ENCODE results near the gene FOXO1.

FOXO1 gene

GRCh38 chr13:40622246-40622645 is 44.2 kb downstream of the FOXO1 start:
- no peaks in the 10 kb centered on the region for H3K27me3 Mint-ChIP-seq
- peaks cover 73% of the 10 kb centered on the region for H3K4me1 Mint-ChIP-seq
- DNase-seq (ENCODE audit: low spot score in 2 of 2) (no peak), ATAC-seq (replicated peaks; ENCODE audit: extremely low read depth, poor library complexity, severe bottlenecking) (no peak)
- peaks cover 12% of the 10 kb centered on the region for H3K36me3 Mint-ChIP-seq (ENCODE audit: insufficient read depth)
- H3K4me3 Mint-ChIP-seq = no peak overlapping the region
- no peaks in the 10 kb centered on the region for H3K9me3 Mint-ChIP-seq
- H3K27ac Mint-ChIP-seq (ENCODE audit: low read depth) = peak overlapping the region; percentile 68

GRCh38 chr13:40619479-40619814 is 47.0 kb downstream of the FOXO1 start:
- H3K36me3 Mint-ChIP-seq (ENCODE audit: insufficient read depth) = peaks cover 9% of the 10 kb centered on the region
- peaks cover 79% of the 10 kb centered on the region for H3K4me1 Mint-ChIP-seq
- no peak overlapping the region for H3K4me3 Mint-ChIP-seq
- no peaks in the 10 kb centered on the region for H3K27me3 Mint-ChIP-seq
- peak overlapping the region; percentile 39 for H3K27ac Mint-ChIP-seq (ENCODE audit: low read depth)
- DNase-seq (ENCODE audit: low spot score in 2 of 2) = no peak
- no peak for ATAC-seq (replicated peaks; ENCODE audit: extremely low read depth, poor library complexity, severe bottlenecking)
- H3K9me3 Mint-ChIP-seq = no peaks in the 10 kb centered on the region

GRCh38 chr13:40618581-40619478 is 47.6 kb downstream of the FOXO1 start:
- no peaks in the 10 kb centered on the region for H3K27me3 Mint-ChIP-seq
- H3K9me3 Mint-ChIP-seq = no peaks in the 10 kb centered on the region
- H3K36me3 Mint-ChIP-seq (ENCODE audit: insufficient read depth) = peaks cover 8% of the 10 kb centered on the region
- no peak for ATAC-seq (replicated peaks; ENCODE audit: extremely low read depth, poor library complexity, severe bottlenecking)
- no peak for DNase-seq (ENCODE audit: low spot score in 2 of 2)
- peaks cover 81% of the 10 kb centered on the region for H3K4me1 Mint-ChIP-seq
- H3K4me3 Mint-ChIP-seq = no peak overlapping the region
- peak overlapping the region; percentile 39 for H3K27ac Mint-ChIP-seq (ENCODE audit: low read depth)

GRCh38 chr13:40617801-40618356 is 48.6 kb downstream of the FOXO1 start:
- Mint-ChIP-seq H3K27ac (ENCODE audit: low read depth) (peak overlapping the region; percentile 39), H3K36me3 (ENCODE audit: insufficient read depth) (peaks cover 16% of the 10 kb centered on the region), H3K4me1 (peaks cover 84% of the 10 kb centered on the region)

GRCh38 chr13:40615619-40616018 is 50.8 kb downstream of the FOXO1 start:
- no peak overlapping the region for H3K4me3 Mint-ChIP-seq
- H3K27ac Mint-ChIP-seq (ENCODE audit: low read depth) = peak overlapping the region; percentile 47

More at GRCh38 chr13:40617801-40618356, 48.6 kb downstream of the FOXO1 start:
- no peak overlapping the region for H3K4me3 Mint-ChIP-seq
- H3K27me3 Mint-ChIP-seq = no peaks in the 10 kb centered on the region
- H3K9me3 Mint-ChIP-seq = no peaks in the 10 kb centered on the region
- no peak for DNase-seq (ENCODE audit: low spot score in 2 of 2)
- no peak for ATAC-seq (replicated peaks; ENCODE audit: extremely low read depth, poor library complexity, severe bottlenecking)

GRCh38 chr13:40613914-40614313 is 52.5 kb downstream of the FOXO1 start:
- no peaks in the 10 kb centered on the region for H3K27me3 Mint-ChIP-seq
- ATAC-seq (replicated peaks; ENCODE audit: extremely low read depth, poor library complexity, severe bottlenecking) = no peak
- peaks cover 14% of the 10 kb centered on the region for H3K36me3 Mint-ChIP-seq (ENCODE audit: insufficient read depth)
- H3K4me1 Mint-ChIP-seq = peaks cover 73% of the 10 kb centered on the region
- DNase-seq (ENCODE audit: low spot score in 2 of 2) = no peak
- peak overlapping the region; percentile 75 for H3K4me3 Mint-ChIP-seq
- no peaks in the 10 kb centered on the region for H3K9me3 Mint-ChIP-seq
- H3K27ac Mint-ChIP-seq (ENCODE audit: low read depth) = peak overlapping the region; percentile 47

More at GRCh38 chr13:40615619-40616018, 50.8 kb downstream of the FOXO1 start:
- H3K9me3 Mint-ChIP-seq = no peaks in the 10 kb centered on the region
- ATAC-seq (replicated peaks; ENCODE audit: extremely low read depth, poor library complexity, severe bottlenecking) (no peak), DNase-seq (ENCODE audit: low spot score in 2 of 2) (no peak)
- peaks cover 13% of the 10 kb centered on the region for H3K36me3 Mint-ChIP-seq (ENCODE audit: insufficient read depth)
- H3K4me1 Mint-ChIP-seq = peaks cover 89% of the 10 kb centered on the region
- H3K27me3 Mint-ChIP-seq = no peaks in the 10 kb centered on the region

- Mint-ChIP-seq H3K36me3 (ENCODE audit: insufficient read depth) (peaks cover 14% of the 10 kb centered on the region), H3K27ac (ENCODE audit: low read depth) (peak overlapping the region; percentile 47), H3K27me3 (no peaks in the 10 kb centered on the region), H3K4me1 (peaks cover 71% of the 10 kb centered on the region), H3K9me3 (no peaks in the 10 kb centered on the region), H3K4me3 (peak overlapping the region; percentile 75)
- DNase-seq (ENCODE audit: low spot score in 2 of 2) = peak; percentile 33 to 73
- ATAC-seq (replicated peaks; ENCODE audit: extremely low read depth, poor library complexity, severe bottlenecking) = peak; percentile 89
These were observed 53.1 kb downstream of the FOXO1 start for GRCh38 chr13:40613192-40613818.

GRCh38 chr13:40612041-40612440 is 54.4 kb downstream of the FOXO1 start:
- Mint-ChIP-seq H3K4me1 (peaks cover 74% of the 10 kb centered on the region), H3K27me3 (no peaks in the 10 kb centered on the region), H3K4me3 (no peak overlapping the region), H3K27ac (ENCODE audit: low read depth) (peak overlapping the region; percentile 47), H3K36me3 (ENCODE audit: insufficient read depth) (peaks cover 15% of the 10 kb centered on the region), H3K9me3 (no peaks in the 10 kb centered on the region)
- DNase-seq (ENCODE audit: low spot score in 2 of 2) (no peak), ATAC-seq (replicated peaks; ENCODE audit: extremely low read depth, poor library complexity, severe bottlenecking) (no peak)

GRCh38 chr13:40611635-40612034 is 54.8 kb downstream of the FOXO1 start:
- peaks cover 16% of the 10 kb centered on the region for H3K36me3 Mint-ChIP-seq (ENCODE audit: insufficient read depth)
- H3K27me3 Mint-ChIP-seq = no peaks in the 10 kb centered on the region
- no peak overlapping the region for H3K4me3 Mint-ChIP-seq

GRCh38 chr13:40611004-40611403 is 55.4 kb downstream of the FOXO1 start:
- no peaks in the 10 kb centered on the region for H3K9me3 Mint-ChIP-seq
- no peak overlapping the region for H3K27ac Mint-ChIP-seq (ENCODE audit: low read depth)
- H3K36me3 Mint-ChIP-seq (ENCODE audit: insufficient read depth) = peaks cover 14% of the 10 kb centered on the region
- ATAC-seq (replicated peaks; ENCODE audit: extremely low read depth, poor library complexity, severe bottlenecking) = no peak
- no peak overlapping the region for H3K4me3 Mint-ChIP-seq
- H3K4me1 Mint-ChIP-seq = peaks cover 77% of the 10 kb centered on the region
- no peaks in the 10 kb centered on the region for H3K27me3 Mint-ChIP-seq
- DNase-seq (ENCODE audit: low spot score in 2 of 2) = no peak

More at GRCh38 chr13:40611635-40612034, 54.8 kb downstream of the FOXO1 start:
- peaks cover 77% of the 10 kb centered on the region for H3K4me1 Mint-ChIP-seq
- no peak for ATAC-seq (replicated peaks; ENCODE audit: extremely low read depth, poor library complexity, severe bottlenecking)
- DNase-seq (ENCODE audit: low spot score in 2 of 2) = no peak
- H3K27ac Mint-ChIP-seq (ENCODE audit: low read depth) = peak overlapping the region; percentile 47
- no peaks in the 10 kb centered on the region for H3K9me3 Mint-ChIP-seq

- no peaks in the 10 kb centered on the region for H3K9me3 Mint-ChIP-seq
- ATAC-seq (replicated peaks; ENCODE audit: extremely low read depth, poor library complexity, severe bottlenecking) (no peak), DNase-seq (ENCODE audit: low spot score in 2 of 2) (no peak)
- H3K4me1 Mint-ChIP-seq = peaks cover 75% of the 10 kb centered on the region
- no peak overlapping the region for H3K27ac Mint-ChIP-seq (ENCODE audit: low read depth)
- H3K27me3 Mint-ChIP-seq = no peaks in the 10 kb centered on the region
- peaks cover 16% of the 10 kb centered on the region for H3K36me3 Mint-ChIP-seq (ENCODE audit: insufficient read depth)
- H3K4me3 Mint-ChIP-seq = no peak overlapping the region
These were observed 56.3 kb downstream of the FOXO1 start for GRCh38 chr13:40609972-40610726.

- Mint-ChIP-seq H3K27ac (ENCODE audit: low read depth) (no peak overlapping the region), H3K36me3 (ENCODE audit: insufficient read depth) (peaks cover 9% of the 10 kb centered on the region), H3K9me3 (no peaks in the 10 kb centered on the region), H3K27me3 (no peaks in the 10 kb centered on the region), H3K4me3 (no peak overlapping the region), H3K4me1 (peaks cover 70% of the 10 kb centered on the region)
- no peak for DNase-seq (ENCODE audit: low spot score in 2 of 2)
- ATAC-seq (replicated peaks; ENCODE audit: extremely low read depth, poor library complexity, severe bottlenecking) = no peak
These were observed 58.1 kb downstream of the FOXO1 start for GRCh38 chr13:40608308-40608707.

Data from central memory CD8-positive, alpha-beta T cell (primary cell).